GM18517 (cell line): ENCODE measurements around the gene NIN.
"Not testable (repeated sequence)": the region's sequence is repeated elsewhere in the genome, so short reads cannot be mapped to it uniquely, and the experiment has no call there.

ENCODE experiments used
- ATAC-seq: cut with Tn5 transposase; IDR thresholded peaks from one replicate; pipeline ENCODE4 v1.9.1; 2021; ENCODE audit warnings: mild to moderate bottlenecking, moderate library complexity; ENCODE audit not compliant: unreplicated experiment

NIN gene

DNA sequence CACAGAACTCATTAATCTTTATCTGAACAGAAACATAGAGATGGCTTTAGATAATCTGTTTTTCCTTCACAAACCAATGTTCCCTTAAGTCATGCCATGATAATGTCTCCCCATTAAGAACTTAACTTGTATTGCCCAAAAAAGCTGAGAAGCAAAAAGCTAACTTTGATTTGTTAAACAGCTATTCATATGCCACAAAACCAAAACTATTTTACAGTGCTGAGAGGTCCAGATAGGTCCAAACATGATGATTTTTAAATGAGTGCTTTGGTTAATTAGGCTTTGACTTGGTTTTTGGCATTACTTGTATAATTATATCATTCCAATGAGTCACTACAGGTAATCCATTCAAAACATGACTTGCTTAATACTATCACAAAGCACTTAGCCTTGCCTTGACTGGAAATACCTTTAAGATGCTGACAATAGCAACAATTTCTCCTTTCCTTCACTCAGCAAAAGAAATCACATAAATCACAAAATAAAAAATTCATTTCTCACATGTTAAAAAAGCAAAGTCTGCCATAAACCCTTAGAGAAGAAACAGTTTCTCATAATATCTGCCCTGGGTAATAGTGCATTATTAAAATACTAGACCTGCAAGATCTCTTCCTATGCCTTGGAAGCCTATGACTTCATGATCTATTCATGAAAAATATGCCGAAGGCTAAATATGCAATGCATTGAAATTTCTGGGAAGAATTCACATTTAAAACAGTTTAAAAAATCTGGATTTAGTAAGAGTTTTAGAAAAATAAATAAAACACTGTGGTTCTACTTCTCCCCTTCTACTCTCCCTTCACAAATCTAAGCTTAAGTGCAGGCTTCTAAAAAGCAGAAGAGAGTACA lies 110.8 kb downstream of the NIN start:
- ATAC-seq, result no peak

GRCh38 chr14:50718949-50719348 lies 112.0 kb downstream of the NIN start:
- ATAC-seq, result no peak

GRCh38 chr14:50717811-50718210 lies 113.2 kb downstream of the NIN start:
- no peak for ATAC-seq

DNA sequence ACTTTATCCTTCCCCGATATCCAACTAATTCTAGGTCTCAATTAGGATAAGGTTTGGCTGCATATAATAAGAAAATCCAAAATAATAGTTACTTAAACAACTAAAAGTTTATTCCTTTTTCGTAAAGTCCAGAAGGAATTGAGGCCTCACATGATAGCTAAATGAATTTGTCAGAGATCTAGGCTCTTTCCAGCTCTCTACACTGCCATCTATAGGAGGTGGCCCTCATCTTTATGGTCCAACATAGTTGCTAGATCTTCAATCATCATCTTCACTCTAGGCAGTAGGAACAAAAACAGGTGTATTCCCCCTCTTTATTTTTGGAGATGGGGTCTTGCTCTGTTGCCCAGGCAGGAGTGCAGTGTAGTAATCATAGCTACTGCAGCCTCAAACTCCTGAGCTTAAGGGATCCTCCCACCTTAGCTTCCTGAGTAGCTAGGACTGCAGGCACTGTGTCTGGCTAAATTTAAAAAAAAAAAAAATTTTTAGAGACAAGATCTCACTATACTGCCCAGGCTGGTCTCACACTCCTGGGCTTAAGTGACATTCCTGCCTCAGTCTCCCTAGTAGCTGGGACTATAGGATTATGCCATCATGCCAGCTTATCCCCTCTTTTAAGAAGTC lies 116.4 kb downstream of the NIN start:
- no peak for ATAC-seq

DNA sequence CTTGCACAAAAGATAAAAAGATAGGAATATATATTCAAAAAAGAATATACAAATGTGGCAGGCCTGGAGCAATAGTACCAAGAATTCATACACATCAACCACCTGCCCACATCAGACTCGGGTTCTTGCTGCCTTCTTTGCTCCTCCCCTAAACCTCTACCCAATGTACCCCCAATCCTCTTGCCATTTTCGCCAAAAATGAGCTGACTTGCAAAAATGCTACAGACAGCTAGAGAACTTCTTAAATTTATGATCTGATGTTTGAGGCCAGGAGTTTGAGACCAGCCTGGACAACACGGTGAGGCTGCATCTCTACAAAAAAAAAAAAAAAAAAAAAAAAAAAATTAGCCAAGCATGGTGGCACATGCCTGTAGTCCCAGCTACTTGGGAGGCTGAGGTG lies 119.9 kb downstream of the NIN start:
- no peak for ATAC-seq

DNA sequence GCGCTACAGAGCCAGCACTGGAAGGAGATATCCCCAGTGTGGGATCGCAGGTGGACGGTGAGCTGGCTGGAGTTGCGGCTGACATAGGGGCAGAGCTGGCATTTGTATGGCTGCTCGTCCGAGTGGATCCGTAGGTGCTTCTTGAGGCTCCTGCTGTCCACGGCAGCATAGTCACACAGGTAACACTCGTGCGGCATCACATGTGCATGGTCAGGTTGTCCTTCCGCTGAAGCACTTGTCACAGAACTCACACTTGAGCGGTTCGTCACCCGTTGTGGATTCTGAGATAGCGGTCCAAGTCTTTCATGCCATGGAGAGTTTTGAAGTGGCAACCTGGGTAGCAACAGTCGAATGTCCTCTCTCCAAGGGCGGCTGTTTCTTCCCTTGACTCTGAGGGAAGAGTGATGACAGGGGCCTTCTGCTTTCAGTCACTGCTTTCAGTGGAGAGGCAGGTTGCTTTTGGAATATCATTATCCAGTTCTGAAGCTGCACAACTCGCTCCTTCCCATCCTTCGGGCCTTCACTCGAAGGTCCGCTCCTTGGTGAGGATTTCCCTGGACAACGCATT lies 125.9 kb downstream of the NIN start:
- ATAC-seq, result no peak

DNA sequence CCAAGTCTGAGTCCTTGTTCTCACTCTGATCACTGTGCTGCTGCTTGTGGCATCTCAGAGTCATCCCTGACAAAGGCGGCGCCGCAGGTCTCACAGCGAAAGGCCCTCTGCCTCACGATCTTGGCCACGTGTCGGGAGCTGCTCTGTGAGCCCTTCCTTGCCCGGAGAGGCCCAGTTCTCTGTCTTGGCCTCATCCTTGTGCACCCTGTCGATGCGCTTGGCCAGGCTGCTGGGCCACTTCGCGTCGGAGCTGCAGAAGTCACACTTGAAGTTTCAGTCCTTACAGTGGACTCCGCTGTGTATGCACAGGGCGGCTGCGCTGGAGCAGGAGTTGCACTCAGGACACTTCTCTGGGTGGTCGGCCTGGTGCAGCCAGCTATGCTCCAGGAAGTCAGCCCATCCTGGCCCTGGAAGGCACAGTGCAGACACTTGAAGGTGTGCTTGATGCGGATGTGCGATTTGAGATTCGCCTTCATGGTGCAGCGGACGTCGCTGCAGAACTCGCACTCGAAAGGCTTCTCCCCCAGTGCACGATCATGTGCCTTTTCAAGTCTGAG lies 126.4 kb downstream of the NIN start:
- ATAC-seq, result no peak

DNA sequence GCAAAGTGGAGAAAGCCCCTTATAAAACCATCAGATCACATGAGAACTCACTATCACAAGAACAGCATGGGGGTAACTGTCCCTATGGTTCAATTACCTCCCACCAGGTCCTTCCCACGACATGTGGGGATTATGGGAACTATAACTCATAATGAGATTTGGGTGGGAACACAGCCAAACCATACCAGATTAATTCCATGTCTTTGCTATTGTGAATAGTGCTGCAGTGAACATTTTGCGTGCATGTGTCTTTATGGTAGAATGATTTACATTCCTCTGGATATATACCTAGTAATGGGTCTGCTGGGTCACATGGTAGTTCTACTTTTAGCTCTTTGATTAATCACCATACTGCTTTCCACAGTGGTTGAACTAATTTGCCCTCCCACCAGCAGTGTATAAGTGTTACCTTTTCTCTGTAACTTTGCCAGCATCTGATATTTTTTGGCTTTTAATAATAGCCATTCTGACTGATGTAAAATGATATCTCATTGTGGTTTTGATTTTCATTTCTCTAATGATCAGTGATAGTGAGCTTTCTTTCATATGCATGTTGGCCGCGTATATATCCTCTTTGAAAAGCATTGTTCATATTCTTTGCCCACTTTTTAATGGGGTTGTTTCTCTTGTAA lies 133.2 kb downstream of the NIN start:
- ATAC-seq, result no peak

DNA sequence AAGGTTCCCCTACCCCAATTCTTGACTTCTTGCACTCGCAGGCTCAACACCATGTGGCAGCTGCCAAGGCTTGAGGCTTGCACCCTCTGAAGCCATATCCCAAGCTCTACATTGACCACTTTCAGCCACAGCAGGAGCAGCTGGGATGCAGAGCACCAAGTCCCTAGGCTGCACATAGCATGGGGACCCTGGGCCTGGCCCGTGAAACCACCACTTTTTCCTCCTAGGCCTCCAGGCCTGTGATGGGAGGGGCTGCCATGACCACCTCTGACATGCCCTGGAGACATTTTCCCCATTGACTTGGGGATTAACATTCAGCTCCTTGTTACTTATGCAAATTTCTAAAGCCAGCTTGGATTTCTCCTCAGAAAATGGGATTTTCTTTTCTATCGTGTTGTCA lies 136.7 kb downstream of the NIN start:
- not testable (repeated sequence) for ATAC-seq

DNA sequence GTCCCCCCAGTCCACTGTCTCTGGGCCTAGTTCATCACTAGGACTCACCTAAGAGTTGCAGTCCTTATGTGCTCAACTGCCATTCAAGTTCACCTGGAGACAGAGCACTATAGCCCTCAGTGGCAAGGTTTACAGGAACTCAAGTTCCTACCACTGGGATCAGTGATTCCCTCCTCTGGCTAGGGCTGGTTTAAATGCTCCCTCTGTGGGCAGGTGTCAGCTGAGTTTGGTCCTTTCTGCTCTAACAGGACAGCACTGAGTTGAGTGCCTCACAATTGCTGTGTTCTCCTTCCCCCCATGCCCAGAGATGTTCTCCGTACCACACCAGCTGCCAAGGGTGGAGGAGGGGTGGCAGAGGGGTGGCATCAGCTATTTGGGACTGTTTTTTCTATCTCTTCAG lies 142.1 kb downstream of the NIN start:
- no peak for ATAC-seq

DNA sequence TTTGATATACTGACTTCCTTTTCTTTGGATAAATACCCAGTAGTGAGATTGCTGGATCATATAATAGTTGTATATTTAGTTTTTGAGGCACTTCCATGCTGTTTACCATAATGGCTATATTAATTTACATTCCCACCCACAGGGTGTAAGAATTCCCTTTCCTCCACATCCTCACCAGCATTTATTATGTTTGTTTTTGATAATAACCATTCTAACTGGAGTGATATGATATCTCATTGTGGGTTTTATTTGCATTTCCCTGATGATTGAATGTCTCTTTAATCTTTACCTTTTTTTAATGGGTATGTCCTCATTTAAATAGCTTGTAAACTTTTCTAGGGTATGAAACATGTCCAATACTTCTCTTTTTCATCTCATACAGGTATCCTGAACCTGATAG lies 151.3 kb downstream of the NIN start:
- no peak for ATAC-seq

GRCh38 chr14:50678163-50678562 lies 152.8 kb downstream of the NIN start:
- no peak for ATAC-seq

- ATAC-seq, result peak; percentile 53
Measured at GRCh38 chr14:50677527-50678063, 153.4 kb downstream of the NIN start.

DNA sequence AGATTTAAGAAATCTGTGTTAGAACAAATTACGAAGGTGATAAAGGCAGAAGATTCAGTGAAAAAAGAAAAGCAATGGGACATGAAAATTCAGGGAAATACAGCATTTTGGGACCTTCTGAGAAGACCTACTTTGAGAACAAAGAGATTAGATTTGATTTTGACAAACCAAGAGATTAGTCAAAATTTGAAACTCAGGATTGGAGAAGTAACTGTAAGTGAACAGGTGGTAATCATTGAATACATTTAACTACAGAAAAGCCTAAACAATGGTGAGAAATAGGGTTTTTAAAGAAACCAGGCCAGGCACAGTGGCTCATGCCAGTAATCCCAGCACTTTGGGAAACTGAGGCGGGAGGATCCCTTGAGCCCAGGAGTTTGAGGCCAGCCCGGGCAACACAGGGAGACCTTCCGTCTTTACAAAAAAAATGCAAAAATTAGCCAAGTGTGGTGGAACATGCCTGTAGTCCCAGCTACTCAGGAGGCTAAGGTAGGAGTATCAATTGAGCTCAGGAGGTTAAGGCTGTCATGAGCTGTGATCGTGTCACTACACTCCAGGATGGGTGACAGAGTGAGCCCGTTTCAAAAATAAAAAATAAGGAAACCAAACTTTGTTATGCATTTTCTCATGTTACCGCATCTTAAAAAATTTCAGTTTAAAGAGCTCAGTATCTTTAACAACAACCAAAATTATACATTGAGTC lies 154.0 kb downstream of the NIN start:
- peak; percentile 21 for ATAC-seq

DNA sequence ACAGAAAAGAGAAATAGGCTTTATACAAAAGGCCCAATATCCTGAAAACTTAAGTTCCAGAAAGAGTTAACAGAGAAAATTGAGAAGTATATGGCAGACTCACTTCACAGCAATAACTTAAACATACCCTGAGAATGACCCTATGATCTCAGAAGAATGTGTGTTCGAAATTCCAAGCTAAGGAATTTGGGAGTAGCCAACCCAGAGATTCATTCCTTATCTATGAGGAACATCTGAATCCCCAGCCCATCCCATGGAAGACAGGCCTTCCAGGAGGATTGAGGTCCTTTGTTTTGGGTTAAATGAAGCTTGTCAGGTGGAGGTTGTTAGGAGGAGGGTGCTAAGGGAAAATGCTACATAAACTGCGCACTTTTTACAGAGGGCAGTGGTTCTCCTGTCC lies 155.4 kb downstream of the NIN start:
- no peak for ATAC-seq

GRCh38 chr14:50670866-50671256 lies 160.1 kb downstream of the NIN start:
- ATAC-seq, result no peak

DNA sequence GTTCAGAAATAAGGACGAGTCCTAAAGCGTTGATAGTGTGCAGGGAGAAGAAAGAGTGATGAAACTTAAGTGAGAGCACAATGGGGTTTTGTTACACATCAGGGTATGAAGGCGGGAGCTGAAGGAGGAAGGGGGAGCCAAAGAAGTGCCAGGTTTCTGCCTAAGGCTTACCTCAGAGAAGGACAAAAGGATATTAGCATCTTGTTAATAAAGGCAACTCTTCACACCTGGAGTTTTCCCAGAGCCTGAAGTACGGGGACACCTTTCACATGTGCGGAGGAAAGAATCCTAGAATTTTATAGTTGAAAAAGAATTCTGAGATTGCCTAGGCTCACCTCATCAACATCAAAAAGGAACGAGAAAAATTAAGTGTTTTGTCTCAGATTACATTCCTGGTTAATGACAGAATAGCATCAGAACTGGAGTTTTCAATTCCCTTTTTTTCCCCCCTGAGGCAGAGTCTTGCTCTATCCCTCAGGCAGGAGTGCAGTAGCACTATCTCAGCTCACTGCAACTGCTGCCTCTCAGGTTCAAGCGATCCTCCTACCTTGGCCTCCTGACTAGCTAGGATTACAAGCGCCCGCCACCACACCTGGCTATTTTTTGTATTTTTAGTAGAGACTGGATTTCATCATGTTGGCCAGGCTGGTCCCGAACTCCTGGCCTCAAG lies 160.6 kb downstream of the NIN start:
- ATAC-seq, result no peak
